ENCODE results near the gene PRLH.

The PRLH gene

DNA sequence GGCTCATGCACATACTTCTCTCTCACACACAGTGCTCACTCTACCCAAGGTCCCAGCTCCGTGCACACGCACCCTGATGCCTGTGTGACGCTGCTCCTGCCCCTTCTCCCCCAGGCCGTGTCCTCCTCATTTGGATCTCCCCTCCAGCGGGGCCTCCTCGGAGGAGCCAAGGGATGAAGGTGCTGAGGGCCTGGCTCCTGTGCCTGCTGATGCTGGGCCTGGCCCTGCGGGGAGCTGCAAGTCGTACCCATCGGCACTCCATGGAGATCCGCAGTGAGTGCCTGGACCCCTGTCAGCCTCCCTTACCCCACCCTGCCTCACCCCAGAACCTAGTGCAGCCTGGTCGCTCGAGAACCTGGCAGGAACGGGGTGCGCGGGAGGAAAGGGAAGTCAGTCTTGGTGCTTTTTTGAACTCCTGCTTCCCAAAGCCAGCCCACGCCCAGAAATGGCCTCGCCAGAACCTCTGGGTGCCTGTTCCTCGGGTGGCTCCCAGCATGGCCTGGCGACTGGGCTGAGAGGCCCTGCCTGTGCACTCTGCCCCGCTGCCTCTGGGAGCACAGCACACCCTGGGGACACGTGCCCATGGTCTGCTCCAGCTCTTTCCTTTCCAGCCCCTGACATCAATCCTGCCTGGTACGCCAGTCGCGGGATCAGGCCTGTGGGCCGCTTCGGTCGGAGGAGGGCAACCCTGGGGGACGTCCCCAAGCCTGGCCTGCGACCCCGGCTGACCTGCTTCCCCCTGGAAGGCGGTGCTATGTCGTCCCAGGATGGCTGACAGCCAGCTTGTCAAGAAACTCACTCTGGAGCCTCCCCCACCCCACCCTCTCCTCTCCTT lies at the start of gene PRLH:
Gene PRLH, plus strand, starts transcription at position 174 of the 835 bp plus-strand sequence. Its CDS starts 0 bp downstream, at position 174.
- DNase-seq: no peak

GRCh38 chr2:237517163-237517562 lies 49.2 kb upstream of the PRLH start:
- no peak for DNase-seq

DNA sequence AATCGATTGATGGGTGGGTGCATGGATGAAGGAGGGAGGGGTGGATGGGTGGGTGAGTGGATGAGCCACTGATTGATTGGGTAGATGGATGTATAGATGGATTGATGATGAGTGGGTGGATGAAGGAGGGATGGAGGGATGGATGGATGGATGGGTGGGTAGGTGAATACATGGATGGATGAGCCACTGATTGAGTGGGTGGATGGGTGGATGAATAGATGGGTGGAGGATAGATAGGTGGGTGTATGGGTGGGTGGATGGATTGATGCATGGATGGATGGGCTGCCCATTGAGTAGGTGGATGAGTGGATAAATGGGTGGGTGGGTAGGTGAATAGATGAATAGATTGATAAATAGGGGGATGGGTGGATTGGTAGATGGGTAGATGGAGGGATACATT lies 48.4 kb upstream of the PRLH start:
- no peak for DNase-seq

- no peak for DNase-seq
These were observed 46.7 kb upstream of the PRLH start for GRCh38 chr2:237519506-237520245.

DNA sequence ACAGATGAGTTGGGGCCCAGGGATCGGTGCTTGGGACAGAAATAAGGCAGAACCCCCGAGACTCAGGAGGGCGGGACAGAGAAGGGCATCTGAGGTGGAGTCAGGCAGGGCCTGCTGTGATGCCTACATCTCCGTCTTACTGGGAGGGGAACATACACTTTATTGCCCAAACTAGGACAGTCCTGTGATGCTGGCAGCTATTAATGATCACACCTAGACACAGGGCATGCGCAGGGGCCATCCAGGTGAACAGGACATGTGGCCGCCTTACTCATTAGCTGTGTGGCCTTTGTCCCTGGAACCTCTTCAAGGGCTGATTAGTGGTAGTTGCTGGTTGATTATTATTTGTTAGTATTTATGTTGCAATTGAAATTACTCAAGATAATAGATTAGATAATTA lies 46.1 kb upstream of the PRLH start:
- no peak for DNase-seq

GRCh38 chr2:237524631-237525030 lies 41.7 kb upstream of the PRLH start:
- no peak for DNase-seq

- no peak for DNase-seq
These were observed 40.7 kb upstream of the PRLH start for GRCh38 chr2:237525559-237526157.

DNA sequence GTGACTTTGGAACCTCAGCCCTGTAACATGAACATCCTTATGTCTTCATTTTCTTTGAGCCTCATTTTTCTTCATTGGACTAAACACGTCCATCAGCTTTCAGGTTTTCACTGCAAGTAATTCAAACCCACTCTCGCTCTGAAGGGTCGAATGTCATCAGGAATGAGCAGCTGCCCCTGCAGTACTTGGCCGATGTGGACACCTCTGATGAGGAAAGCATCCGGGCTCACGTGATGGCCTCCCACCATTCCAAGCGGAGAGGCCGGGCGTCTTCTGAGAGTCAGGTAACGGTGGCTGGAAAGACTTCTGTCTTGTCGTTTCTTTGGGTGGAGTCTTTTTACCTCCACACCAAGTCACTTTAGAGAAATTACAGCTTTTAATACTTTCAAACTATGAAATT lies 39.1 kb upstream of the PRLH start:
- DNase-seq: no peak

DNA sequence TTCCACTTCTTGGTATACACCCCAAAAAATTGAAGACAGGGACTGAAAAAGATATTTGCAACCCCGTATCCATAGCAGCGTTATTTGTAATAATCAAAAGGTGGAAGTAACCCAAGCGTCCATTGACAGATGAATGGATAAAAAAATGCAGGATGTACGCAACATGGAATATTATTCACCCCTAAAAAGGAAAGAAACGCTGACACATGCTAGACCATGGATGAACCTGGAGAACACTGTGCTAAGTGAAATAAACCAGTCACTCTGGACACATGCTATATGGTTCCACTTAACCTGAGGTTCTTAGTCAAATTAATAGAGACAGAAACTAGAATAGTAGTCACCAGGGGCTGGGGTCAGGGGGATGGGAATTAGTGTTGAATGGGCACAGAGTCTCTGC lies 38.6 kb upstream of the PRLH start:
- no peak for DNase-seq

- no peak for DNase-seq
These were observed 36.6 kb upstream of the PRLH start for GRCh38 chr2:237529452-237530402.

- DNase-seq: no peak
These were observed 35.6 kb upstream of the PRLH start for GRCh38 chr2:237530472-237531433.

DNA sequence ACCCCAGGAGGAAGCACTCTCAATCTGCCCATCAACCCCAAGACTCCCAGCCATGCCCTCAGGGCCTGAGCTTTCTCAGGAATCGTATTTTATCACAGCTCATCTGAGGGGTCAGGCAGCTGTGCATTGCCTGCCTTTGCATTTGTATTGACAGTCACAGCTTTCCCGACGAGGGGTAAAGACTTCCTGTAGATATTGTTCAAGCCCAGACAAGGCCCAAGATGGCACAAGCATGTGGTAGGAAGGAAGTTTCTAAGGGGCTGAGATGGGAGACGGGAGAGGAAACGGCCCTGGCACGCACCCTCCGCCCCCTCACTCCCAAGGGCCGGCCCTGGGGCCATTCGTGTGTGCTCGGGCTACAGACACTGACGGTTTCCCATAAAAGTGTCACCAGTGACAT lies 34.2 kb upstream of the PRLH start:
- no peak for DNase-seq

DNA sequence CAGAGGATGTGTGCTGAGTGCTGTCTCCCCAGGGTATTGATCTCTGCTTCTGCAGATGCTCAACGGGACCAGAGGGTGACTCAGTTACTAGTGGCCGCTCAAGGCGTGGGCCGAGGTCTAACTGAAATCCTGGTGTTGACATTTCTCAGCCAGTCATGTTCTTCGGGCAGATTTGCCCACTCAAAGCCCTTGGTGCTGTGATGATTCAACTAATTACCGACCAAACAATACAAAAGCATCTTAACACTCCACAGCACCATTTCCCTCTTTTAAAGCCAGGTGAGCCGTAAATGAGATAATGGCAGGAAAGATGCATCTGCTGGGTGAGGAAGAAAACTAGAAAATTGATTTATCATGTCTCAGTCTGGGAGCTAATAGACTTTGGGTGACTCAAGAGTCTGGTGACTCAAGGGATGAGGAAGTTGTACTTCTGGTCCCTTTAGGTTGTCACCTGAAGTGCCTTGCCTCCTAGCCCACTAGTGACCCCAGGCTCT lies 32.7 kb upstream of the PRLH start:
- DNase-seq: no peak

DNA sequence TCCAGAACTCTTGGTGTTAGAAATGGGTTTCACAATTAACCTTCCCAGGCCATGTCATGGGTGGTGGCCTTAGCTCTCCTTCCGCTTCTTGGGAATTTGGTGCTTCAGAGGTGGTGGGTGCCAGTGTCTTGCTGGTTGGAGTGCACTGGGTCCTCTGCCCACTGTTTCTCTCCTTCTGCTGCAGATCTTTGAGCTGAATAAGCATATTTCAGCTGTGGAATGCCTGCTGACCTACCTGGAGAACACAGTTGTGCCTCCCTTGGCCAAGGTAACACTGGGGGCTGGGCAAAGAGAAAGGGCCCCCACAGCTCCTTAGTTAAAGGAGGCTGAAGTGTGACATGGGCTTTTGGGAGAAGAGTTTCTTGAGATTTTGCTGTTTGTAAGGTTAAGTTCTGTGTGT lies 32.0 kb upstream of the PRLH start:
- DNase-seq: no peak

- no peak for DNase-seq
These were observed 30.8 kb upstream of the PRLH start for GRCh38 chr2:237535385-237536082.

- DNase-seq: no peak
These were observed 30.3 kb upstream of the PRLH start for GRCh38 chr2:237536083-237536415.

DNA sequence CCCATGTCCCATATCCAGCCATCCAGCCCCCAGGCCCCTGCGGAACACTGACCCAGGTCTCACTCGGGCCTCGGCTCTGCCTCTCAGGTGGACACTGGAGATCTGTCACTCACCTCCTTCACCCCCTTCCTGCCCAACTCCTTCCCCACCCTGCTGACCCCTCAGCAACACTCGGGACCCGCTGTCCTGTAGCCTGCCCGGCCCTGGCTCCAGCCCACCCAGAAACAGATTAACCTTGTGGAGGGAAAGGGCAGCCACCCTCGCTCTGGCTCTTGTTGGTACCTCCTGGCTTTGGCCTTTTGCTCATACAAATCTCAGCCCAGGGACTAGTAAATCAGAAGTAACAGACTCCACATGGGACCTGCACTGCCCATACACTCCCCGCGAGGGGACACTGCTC lies 29.8 kb upstream of the PRLH start:
- no peak for DNase-seq

DNA sequence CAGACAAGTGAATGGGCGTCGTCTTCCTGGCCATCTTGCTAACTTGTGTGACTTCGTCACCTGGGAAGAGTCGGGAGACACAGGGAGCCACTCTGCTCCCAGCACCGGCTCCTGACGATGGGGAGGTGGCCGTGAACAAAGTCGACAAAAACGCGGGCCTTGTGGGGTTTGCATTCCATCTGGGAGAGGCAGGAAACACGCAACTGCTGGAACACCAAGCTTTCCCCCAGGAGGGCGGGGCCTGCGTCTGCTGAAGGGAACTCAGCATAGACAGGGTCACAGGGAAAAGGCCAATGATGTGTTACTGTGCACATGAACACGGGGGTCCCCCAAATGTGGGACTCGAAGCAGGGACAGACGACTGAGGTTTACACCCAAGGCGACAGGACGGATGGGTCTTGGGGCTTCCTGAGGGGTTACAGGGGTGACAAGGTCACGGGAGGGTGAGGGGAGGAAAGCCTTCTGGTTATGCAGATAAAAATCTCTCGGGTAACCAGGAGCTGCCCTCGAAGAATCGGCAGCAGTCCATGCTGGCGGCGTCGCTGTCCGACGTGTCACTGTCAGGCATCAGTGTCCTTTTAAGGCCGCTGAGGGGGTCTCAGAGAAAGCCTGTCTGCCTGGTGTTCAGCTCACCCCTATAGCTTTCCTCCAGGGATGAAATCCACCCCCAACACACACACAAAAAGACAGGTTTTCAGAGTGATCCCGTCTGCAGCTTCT lies 28.2 kb upstream of the PRLH start:
- no peak for DNase-seq

GRCh38 chr2:237538901-237539300 lies 27.5 kb upstream of the PRLH start:
- DNase-seq: no peak

DNA sequence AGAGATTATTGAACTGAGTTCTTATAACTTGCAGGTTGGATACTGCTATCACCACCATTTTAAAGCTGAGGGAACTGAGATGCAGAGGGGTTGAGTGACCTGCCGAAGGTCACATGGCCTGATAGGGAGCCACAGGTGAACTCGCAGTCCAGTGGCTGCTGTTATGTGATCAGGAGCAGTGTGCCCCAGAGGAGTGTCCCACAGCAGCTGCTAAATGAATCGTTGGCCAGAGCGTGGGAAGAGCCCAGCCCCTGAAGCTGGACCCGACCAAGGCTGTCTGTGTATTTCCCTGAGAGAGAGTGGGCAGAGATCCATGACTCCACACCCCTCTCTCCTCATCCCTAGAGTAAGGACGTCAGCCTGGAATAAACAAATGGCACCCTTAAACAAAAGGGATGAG lies 26.7 kb upstream of the PRLH start:
- no peak for DNase-seq

Measured in NCI-H524 treated with DMSO at 0.1 percent for 48 hours (cell line).